NOMO-1 treated with DMSO at 0.1 percent for 48 hours (cell line): Measurements from ENCODE around the gene OR51B2.

Experiments used
- DNase-seq: peaks from one replicate; lab custom pipeline; 2025; ENCODE audit not compliant: unreplicated experiment; lab: John Stamatoyannopoulos, UW

OR51B2 gene

GRCh38 chr11:5284637-5285036 lies 39.5 kb downstream of the OR51B2 start:
- no peak for DNase-seq

DNA sequence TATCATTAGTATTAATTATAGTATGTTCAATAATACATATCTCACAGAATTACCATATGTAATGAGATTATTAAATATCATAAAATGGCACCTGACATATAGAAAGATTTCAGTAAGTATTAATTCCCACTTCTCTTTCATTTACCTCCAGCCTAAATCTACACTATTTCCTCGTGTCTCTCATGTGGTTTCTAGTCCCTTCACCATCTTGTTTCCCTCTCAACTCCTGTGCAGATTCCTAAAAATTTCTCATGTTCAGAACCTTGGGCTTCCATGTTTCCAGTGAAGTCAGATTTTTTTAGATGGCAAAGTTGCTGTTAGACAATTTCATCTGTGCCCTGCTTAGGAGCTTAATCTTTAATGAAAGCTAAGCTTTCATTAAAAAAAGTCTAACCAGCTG lies 40.2 kb downstream of the OR51B2 start:
- DNase-seq, result no peak

GRCh38 chr11:5283086-5283485 lies 41.0 kb downstream of the OR51B2 start:
- no peak for DNase-seq

DNA sequence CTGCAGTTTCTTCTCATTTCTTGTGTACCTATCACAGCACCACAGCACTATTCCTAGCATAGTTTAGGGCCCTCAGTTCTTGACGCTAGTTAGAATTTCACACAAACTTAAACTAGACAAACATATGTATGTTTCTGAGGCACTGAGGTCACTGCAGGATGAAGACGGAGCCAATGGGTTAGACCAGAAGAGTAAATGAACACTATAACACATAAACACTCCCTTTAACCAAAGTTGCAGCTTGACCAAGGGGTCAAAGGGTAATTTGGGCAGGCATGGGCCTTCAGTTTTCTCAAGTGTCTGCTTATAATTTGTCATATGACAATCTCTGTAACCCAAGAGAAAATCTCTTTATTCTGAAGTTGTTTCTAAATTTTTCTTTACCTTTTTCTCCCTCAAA lies 41.5 kb downstream of the OR51B2 start:
- no peak for DNase-seq

DNA sequence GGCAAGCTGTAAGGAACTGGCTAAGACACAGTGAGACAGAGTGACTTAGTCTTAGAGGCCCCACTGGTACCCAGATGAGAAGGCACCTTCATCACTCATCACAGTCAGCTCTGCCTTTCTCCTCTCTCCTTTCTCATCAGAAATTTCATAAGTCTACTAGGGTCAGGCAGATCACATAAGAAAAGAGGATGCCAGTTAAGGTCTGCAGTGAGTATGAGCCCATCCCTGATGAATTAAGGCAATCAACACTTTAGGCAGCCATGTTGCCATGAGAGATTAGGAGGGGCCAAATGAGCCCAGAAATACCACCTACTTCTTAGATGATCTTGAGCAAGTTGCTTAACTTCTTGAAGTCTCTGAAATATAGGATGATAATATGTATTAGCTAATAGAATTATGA lies 42.5 kb downstream of the OR51B2 start:
- no peak for DNase-seq

GRCh38 chr11:5280582-5281102 lies 43.5 kb downstream of the OR51B2 start:
- DNase-seq, result peak; percentile 65

- no peak for DNase-seq
Measured at GRCh38 chr11:5279471-5280090, 44.5 kb downstream of the OR51B2 start.

DNA sequence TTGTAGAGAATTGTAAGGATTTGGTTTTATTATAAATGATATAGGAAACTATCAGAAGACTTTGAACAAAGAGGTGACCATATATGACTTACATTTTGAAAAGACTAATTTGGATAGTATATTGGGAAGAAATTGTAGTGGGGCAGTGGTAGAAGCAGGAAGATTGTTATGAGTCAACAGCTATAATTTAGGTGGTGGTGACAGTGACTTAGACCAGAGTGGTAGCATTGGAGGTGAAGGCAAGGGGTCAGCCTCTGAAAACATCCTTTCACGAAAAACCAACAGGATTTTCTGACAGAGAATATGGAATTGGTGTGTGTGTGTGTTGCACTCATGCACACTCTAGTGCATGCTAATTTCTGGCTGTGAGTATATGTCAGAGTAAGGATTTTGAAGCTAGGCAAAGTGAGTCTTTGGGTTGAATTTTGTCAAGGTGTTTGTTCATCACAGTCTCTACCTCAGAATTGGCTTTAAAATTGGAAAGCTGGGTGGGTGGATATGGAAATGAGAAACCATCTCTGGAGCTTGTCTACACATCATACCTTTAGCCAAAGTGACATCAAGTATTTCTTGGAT lies 46.2 kb downstream of the OR51B2 start:
- DNase-seq, result no peak

GRCh38 chr11:5276697-5277096 lies 47.4 kb downstream of the OR51B2 start:
- no peak for DNase-seq

DNA sequence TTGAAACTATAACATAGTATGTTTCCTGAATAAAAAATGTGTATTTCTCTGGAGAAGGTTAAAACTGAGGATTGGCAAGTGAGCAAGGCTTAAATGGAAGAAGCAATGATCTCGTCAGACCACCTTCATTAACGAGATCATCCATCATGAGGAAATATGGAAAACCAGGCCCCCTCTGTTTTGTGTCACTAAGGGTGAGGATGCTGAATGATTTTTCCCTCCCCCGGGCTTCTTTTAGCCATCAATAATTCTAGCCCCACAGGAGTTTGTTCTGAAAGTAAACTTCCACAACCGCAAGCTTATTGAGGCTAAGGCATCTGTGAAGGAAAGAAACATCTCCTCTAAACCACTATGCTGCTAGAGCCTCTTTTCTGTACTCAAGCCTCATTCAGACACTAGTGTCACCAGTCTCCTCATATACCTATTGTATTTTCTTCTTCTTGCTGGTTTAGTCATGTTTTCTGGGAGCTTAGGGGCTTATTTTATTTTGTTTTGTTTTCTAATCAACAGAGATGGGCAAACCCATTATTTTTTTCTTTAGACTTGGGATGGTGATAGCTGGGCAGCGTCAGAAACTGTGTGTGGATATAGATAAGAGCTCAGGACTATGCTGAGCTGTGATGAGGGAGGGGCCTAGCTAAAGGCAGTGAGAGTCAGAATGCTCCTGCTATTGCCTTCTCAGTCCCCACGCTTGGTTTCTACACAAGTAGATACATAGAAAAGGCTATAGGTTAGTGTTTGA lies 48.6 kb downstream of the OR51B2 start:
- DNase-seq, result no peak

DNA sequence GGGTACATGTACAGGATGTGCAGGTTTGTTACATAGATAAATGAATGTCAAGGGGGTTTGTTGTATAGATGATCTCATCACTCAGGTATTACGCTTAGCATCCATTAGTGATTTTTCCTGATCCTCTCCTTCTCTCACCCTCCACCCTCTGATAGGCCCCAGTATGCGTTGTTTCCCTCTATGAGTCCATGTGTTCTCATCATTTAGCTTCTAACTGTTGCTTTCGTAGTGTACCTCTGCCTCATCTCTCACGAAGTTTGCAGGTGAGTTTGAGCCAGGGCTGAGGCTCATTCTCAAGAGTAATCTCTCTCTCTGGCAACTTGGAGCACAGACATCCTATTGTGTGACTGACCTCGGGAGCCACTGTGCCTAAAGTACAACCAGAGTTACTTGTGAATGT lies 49.7 kb downstream of the OR51B2 start:
- DNase-seq, result no peak
